ENCODE data around the gene PPFIA4.

DNA sequence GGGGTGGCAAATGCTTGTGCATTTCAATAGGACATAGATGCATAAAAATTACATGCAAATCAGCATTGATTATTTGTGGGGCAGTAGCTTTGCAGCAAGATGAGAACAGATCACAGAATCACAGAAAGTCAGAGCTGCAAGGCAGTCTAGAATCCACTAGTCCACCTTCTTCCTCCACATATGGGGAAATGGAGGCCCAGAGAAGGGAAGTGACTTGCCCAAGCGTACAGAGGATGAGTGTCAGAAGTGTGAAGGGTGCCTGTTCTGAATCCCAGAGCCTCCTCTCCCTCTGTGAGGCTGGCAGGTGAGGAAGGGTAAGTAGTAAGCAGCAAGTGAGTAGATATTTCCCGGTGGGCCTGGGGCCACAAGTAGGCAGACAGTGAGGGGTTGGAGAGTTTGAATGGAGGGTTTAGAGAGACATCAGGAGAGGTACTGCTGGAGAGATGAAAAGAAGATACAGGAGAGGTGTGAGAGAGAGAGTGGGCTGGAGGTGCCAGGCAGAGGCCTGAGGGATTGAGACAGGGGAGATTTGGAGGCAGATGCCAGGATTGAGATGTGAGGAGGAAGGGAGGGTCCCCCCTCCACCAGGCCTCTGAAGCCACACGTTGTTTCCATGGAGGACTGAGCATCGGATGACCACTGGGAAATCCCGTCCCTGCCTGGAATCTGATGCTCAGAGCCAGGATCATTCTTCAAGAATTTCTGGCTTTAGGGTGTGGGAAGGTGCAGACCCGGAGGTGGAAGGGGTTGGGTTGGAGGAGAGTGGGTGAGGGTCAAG lies 64.3 kb downstream of the PPFIA4 start:
- TF ChIP-seq, protein P1, sequence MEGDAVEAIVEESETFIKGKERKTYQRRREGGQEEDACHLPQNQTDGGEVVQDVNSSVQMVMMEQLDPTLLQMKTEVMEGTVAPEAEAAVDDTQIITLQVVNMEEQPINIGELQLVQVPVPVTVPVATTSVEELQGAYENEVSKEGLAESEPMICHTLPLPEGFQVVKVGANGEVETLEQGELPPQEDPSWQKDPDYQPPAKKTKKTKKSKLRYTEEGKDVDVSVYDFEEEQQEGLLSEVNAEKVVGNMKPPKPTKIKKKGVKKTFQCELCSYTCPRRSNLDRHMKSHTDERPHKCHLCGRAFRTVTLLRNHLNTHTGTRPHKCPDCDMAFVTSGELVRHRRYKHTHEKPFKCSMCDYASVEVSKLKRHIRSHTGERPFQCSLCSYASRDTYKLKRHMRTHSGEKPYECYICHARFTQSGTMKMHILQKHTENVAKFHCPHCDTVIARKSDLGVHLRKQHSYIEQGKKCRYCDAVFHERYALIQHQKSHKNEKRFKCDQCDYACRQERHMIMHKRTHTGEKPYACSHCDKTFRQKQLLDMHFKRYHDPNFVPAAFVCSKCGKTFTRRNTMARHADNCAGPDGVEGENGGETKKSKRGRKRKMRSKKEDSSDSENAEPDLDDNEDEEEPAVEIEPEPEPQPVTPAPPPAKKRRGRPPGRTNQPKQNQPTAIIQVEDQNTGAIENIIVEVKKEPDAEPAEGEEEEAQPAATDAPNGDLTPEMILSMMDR (IDR thresholded peaks at IDR 0.05; ENCODE audit: insufficient read depth, low read depth, low read length) = no peak
- TF ChIP-seq EZH2 (IDR thresholded peaks at IDR 0.05; ENCODE audit: insufficient read depth, low read length) = no peak
